ENCODE data around the gene LCLAT1.
"Not testable (repeated sequence)": the region's sequence is repeated elsewhere in the genome, so short reads cannot be mapped to it uniquely, and the experiment has no call there.

The LCLAT1 gene

DNA sequence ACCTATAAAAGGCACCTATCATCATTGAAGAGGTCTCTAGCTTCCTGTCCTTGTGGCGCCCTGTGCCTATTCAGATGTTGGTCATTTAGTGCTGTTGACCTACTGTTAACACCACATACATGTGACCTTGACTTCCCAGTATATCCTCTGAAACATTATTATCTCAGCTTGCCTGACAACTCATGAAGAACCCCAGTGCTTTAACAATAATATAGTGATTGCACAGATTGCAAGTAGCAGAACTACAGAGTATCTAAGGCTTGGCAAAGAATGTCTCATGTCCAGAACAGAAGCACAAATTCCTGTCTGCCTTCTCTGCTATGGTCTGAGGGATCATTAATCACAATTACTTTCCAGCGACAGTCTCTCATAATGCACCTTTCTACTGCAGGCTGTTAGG lies 165.3 kb downstream of the LCLAT1 start:
- no peak for DNase-seq

DNA sequence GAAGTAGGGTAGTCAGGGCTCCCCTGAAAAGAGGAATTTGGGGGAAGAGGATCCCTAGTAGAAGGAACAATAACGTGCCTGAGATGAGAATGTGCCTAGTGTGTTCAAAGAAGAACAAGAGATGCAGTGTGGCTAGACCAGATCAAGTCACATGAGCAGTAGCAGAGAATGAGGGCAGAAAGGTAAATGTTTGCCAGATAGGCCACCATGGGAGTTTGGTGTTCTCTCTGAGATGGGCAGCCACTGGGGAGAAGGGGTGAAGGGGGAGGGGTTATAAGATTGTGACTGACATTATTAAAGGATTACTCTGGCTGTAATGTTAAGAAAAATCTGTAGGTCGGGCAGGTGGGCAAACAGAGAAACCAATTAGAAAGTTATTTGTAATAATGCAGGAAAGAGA lies 166.0 kb downstream of the LCLAT1 start:
- no peak for DNase-seq

GRCh38 chr2:30614227-30614626 lies 167.2 kb downstream of the LCLAT1 start:
- not testable (repeated sequence) for DNase-seq

DNA sequence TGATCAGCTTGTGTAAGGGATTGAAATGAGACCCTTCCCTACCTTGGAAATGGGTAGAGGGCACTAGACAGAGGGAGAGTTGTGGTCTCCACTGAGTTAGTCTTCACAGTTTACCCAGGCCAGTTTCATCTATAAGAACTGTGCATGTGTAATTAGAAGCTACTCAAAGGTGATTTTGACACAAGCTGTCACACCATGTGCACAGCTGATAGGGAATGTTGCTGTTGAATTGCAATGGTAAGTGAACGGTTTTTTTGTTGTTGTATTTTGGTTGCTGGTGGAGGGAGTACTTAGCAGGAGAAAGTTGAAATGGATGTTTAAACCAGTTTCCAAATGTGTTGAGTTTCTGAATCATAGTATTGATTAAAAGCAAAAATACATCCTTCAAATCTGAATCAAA lies 168.9 kb downstream of the LCLAT1 start:
- DNase-seq: no peak

- DNase-seq: no peak
Observed at GRCh38 chr2:30620102-30620501, 173.1 kb downstream of the LCLAT1 start.

DNA sequence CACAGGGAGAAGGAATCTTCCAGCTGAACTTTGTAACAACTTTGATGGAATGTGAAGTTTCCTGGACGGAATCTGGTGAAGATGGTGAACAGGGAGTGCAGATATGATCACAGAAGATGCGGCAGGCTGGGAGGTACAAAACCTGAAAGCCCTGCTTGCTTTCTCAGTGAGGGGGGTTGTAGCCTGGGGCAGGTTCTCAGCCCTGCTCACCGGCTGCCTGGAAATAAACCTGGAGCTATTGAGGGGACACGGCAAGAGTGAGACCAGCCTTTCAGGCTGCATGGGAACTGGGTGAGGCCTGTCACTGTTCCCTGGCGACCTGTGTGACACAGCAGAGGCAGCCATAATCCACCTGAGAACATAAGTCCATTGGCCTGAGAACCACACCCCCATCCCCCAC lies 174.8 kb downstream of the LCLAT1 start:
- no peak for DNase-seq

DNA sequence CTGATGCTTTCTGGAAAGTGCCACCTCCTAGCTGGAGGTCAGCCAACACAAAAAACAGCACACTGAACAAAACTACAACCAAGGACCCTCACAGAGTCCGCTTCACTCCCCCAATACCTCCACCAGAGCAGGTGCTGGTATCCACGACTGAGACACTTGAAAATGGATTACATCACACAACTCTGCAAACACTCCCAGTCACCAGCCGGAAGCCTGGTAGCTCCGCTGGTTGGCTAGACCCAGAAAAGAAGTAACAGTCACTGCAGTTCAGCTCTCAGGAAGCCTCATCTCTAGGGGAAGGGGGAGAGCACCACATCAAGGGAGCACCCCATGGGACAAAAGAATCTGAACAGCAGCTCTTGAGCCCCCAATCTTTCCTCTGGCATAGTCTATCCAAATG lies 175.4 kb downstream of the LCLAT1 start:
- no peak for DNase-seq

DNA sequence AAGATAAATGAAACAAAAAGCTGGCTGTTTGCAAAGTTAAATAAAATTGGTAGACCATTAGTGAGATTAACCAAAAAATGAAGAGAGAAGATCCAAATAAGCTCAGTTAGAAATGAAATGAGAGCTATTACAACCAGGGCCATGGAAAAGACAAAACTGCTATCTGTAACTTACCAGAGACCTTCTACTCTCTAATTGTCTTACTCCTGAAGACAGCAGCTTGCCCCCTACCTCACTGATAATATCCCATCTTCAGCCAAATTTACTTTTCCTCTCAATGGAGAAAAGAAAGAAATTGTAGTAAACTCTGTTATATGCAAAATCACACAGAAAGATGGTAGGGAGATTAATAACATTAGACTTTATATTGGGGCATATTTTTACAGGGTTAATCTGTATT lies 178.2 kb downstream of the LCLAT1 start:
- DNase-seq: no peak

GRCh38 chr2:30625701-30626100 lies 178.7 kb downstream of the LCLAT1 start:
- no peak for DNase-seq

- DNase-seq: no peak
Observed at GRCh38 chr2:30626397-30626796, 179.4 kb downstream of the LCLAT1 start.

GRCh38 chr2:30627151-30627550 lies 180.1 kb downstream of the LCLAT1 start:
- no peak for DNase-seq

DNA sequence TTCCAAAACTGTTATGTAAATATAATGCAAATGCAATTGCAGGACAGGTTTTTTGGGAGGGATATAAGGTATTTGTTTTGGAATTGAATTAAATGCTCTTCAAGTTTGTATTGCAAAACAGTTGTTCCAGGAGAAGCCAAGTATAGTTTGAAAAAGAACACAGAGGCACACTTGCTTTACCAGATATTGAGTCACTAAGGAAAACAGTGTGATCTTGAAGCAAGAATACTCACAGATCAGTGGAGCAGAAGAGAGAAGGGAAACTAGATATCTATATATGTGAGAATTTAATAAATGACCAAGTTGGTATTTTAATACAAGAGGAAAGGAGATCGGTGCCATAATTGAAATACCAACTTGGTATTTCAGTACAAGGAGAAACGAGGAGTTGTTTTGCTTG lies 181.3 kb downstream of the LCLAT1 start:
- no peak for DNase-seq

DNA sequence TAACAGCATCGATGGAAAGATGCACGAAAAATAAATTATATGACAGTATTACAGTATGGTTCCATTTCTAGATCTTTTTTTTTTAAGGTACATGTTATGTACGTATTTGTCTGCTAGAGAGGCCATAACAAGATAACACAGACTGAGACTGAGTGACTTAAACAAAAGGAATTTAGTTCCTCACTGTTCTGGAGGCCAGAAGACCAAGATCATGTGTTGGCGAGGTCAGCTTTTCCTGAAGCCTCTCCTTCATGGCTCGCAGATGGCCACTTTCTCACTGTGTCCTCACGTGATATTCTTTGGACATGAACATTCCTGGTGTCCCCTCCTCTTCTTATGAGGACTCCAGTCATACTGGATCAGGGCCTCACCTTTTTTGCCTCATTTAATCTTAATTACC lies 182.8 kb downstream of the LCLAT1 start:
- no peak for DNase-seq

- no peak for DNase-seq
Observed at GRCh38 chr2:30631051-30631671, 184.1 kb downstream of the LCLAT1 start.

DNA sequence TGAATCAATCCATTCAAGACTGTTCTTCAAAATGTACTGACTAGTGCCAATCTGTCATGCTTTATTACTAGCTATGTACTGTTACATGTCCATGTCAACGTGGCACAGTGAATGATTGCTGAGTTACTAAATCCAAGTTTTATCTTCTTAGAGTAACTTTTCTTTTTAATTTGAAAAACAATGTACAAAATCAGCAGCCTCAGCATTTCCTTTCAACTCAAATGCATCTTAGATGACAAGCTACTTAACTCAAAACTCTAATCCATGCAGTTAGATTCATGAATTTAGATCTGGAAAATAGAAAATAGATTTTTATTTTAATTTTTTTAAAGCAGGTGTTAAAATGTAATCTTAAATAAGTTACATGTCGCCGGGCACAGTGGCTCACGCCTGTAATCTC lies 186.0 kb downstream of the LCLAT1 start:
- DNase-seq: no peak

DNA sequence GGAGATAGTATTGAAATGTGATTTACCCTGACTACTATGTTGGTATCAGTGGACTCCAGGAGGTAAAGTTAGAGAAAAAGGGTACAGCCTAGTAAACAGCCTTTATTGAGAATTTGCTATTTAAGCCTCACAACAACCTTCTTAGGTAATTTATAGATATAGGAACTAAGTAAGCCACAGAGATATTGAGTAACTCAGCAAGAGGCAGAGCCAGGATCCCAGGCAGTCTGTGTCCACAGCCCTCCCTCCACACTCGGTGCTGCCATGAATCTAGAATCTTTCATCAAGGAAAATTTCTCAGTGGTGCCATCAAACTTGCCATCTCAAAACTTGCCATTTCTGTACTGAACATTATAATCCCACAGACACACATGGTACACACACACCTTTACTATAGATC lies 189.3 kb downstream of the LCLAT1 start:
- DNase-seq: no peak

GRCh38 chr2:30639836-30640235 lies 192.8 kb downstream of the LCLAT1 start:
- no peak for DNase-seq

GRCh38 chr2:30641765-30642345 lies 194.8 kb downstream of the LCLAT1 start:
- DNase-seq: no peak

GRCh38 chr2:30643013-30643412 lies 196.0 kb downstream of the LCLAT1 start:
- not testable (repeated sequence) for DNase-seq

DNA sequence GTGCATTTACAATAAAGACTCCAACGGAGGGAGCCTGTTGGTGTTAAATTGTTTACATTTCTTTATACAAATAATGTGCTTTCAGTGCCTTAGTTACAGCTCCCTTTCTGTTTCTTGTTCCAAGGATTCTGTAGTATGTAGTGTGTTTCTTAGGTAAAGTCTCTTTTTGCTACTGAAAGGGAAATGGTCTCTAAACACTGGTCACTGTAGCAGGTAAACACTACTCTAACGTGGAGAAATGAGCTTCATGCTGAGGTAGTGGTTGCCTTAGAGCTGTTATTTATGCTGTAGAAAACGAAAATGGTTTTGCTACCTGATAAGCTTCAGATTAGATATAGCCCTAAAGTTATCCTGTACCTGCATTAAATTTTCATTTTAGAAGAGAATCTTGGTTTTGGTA lies 196.6 kb downstream of the LCLAT1 start:
- no peak for DNase-seq

DNA sequence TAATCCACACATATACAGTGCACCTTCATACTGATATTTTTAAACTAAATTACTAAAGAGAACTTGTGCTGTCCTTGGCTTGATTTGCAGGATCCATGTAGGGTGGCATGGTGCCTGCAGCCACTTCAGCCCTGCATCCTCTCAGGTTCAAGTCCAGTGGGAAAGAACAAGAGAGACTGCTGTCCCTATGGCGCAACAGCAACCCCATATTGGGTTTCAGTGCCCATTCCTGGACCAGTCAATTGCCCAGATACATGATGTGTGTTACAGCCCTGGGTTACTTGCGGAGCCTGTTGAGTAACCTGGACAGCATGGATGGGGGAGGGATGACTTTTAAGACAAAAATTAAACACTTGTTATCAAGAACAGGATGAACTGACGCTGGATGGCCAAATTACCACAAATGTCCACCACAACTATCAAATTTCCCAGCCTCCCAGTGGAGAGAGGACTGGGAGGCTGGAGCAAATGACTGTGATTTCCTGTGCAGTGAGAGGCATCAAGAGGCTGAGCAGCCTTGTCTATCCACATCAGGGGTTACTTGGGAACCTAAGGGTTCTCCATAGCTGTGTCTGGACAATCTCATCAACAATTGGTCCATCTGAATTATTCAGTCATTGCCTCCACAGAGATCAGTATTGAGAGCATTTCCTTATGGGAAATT lies 198.2 kb downstream of the LCLAT1 start:
- no peak for DNase-seq

- DNase-seq: no peak
Observed at GRCh38 chr2:30645745-30646119, 198.7 kb downstream of the LCLAT1 start.

- DNase-seq: no peak
Observed at GRCh38 chr2:30647752-30648457, 200.9 kb downstream of the LCLAT1 start.

DNA sequence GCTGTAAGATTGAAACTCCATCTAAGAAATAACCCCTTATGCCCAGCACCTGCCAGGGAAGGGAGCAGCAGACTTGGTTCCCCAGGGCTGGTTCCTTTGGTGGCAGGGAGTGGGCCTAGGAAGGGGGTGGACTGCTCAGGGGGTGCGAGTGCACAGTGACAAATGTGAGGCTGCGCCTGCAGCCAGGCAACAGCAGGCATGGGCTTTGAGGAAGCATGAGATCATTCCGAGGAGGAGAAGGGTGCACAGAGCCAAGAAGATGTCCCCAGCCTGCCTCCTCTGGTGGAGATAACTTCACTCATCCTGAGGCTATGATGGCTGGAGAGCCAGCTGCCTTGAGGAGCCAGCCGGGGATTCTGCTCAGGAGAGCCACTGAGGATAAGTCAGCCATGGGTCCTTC lies 202.2 kb downstream of the LCLAT1 start:
- no peak for DNase-seq

All from cerebellar nuclear complex (tissue), 1 donor.